Measurements from ENCODE around the gene MAIP1. TPM values are rescaled to one million over a fixed set of nuclear protein-coding genes. Genes with fewer than 3 reads are reported as not detected.
A peak's percentile ranks its signal among the peaks of the same experiment; 100 is the strongest.

MAIP1 gene
- total RNA-seq, 1 donor from 2014 or later, result 12.9 TPM

DNA sequence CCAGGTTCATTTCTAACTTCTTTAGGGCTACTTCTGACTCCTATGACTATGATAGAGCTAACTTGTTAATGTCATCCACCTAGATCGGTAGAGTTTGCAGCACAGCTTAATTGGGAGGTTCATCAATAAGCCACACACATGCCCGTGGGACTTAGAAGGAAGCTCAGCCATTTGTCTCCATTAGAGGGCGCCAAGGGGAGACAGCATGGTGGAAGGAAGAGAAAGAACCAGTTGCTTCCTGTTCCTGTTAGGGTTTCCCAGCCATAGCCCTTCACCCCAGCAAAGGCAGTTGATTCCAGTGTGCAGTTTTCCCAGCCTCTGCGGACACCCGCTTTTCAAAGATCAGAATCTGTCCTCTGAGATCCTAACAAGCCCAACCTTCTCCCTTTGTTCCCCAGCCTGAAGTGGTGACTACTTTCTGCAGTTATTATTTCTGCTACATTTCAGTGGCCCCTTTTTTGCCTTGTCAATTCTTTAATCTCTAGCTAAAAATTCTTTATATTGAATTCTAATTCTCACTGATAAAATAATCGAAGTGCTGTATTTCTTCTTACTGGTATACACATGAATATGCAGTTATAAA is 30.3 kb downstream of the MAIP1 start:
- no peaks in the 10 kb centered on the region for H3K36me3 ChIP-seq (ENCODE audit: control insufficient read depth, insufficient read depth, low read length)
- DNase-seq (ENCODE audit: low read depth), result peak; percentile 76
- no peak for FAIRE-seq

DNA sequence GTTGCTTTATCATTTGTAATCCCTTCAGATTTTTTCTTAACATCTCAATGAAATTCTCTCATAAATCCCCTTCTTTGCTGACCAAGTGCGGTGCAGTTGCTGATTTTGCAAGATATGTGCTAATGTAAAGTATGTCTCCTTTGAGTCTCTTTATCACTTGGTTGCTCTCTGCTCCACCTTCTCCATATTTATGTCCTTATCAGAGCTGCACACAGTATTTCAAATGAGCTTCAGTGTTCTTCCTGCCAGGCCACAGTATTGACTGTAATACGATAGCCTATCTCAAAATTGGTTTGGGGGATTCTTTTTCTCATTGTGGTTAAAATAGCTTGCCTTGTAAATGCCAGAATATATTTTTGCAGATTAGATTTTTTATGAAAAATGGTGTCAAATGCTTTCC is 32.2 kb downstream of the MAIP1 start:
- FAIRE-seq, result no peak
- H3K27me3 ChIP-seq (ENCODE audit: control insufficient read depth, insufficient read depth, low read length), result no peaks in the 10 kb centered on the region
- DNase-seq (ENCODE audit: low read depth), result no peak
- TF ChIP-seq, protein P1, sequence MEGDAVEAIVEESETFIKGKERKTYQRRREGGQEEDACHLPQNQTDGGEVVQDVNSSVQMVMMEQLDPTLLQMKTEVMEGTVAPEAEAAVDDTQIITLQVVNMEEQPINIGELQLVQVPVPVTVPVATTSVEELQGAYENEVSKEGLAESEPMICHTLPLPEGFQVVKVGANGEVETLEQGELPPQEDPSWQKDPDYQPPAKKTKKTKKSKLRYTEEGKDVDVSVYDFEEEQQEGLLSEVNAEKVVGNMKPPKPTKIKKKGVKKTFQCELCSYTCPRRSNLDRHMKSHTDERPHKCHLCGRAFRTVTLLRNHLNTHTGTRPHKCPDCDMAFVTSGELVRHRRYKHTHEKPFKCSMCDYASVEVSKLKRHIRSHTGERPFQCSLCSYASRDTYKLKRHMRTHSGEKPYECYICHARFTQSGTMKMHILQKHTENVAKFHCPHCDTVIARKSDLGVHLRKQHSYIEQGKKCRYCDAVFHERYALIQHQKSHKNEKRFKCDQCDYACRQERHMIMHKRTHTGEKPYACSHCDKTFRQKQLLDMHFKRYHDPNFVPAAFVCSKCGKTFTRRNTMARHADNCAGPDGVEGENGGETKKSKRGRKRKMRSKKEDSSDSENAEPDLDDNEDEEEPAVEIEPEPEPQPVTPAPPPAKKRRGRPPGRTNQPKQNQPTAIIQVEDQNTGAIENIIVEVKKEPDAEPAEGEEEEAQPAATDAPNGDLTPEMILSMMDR (IDR thresholded peaks at IDR 0.05; ENCODE audit: insufficient read depth, low read length, severe bottlenecking), result no peak
- no peak overlapping the region for H3K4me3 ChIP-seq (ENCODE audit: low read depth, low read length)
- no peaks in the 10 kb centered on the region for H3K36me3 ChIP-seq (ENCODE audit: control insufficient read depth, insufficient read depth, low read length)

More for the DNA sequence above, 30.3 kb downstream of the MAIP1 start:
- Histone ChIP-seq H3K4me3 (ENCODE audit: low read depth, low read length) (no peak overlapping the region), H3K27me3 (ENCODE audit: control insufficient read depth, insufficient read depth, low read length) (no peaks in the 10 kb centered on the region)
- TF ChIP-seq, protein P1 (IDR thresholded peaks at IDR 0.05; ENCODE audit: insufficient read depth, low read length, severe bottlenecking), result peak; percentile 88

DNA sequence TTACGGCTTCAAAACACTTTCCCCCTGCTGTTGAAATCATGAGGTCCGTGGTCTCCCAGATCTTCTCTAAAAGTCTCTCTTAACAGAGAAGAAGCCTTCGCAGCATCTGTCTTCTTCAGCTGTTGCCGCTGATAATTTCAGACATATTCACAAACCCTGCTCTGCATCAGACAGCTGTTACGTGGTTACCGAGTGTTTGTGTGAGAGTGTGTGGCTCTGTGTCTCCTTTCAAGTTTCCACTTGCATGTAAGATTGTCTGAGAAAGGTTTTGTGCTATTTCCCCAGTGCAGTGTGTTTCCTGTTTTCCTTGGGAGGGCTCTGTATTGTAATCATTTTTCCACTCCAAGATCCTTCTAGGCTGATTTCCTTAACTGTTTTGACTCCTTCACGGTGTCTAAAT is 32.8 kb downstream of the MAIP1 start:
- no peak overlapping the region for H3K4me3 ChIP-seq (ENCODE audit: low read depth, low read length)
- TF ChIP-seq, protein P1 (IDR thresholded peaks at IDR 0.05; ENCODE audit: insufficient read depth, low read length, severe bottlenecking), result no peak
- no peaks in the 10 kb centered on the region for H3K27me3 ChIP-seq (ENCODE audit: control insufficient read depth, insufficient read depth, low read length)
- DNase-seq (ENCODE audit: low read depth) (peak; percentile 70), FAIRE-seq (no peak)
- no peaks in the 10 kb centered on the region for H3K36me3 ChIP-seq (ENCODE audit: control insufficient read depth, insufficient read depth, low read length)

DNA sequence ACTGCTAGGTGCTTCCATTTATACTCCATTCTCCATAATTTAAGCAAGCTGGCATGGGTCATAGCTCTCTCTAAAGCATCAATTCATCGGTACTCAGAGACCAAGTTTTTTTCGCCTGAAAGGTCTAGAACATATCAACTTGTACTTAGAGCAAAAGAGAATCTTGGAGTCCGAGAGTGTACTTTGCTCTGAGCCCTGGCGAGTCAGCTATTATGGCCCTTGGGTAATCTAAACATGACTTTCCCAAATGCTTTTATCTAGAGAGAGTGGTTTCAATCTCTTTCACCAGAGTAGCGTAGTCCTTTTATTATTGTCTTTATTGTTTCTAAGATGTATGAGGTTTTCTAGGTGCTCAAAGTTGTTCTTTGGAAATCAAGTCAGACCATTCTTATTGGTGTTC is 34.4 kb downstream of the MAIP1 start:
- no peaks in the 10 kb centered on the region for H3K27me3 ChIP-seq (ENCODE audit: control insufficient read depth, insufficient read depth, low read length)
- no peaks in the 10 kb centered on the region for H3K36me3 ChIP-seq (ENCODE audit: control insufficient read depth, insufficient read depth, low read length)
- H3K4me3 ChIP-seq (ENCODE audit: low read depth, low read length), result no peak overlapping the region
- FAIRE-seq (no peak), DNase-seq (ENCODE audit: low read depth) (no peak)
- TF ChIP-seq, protein P1 (IDR thresholded peaks at IDR 0.05; ENCODE audit: insufficient read depth, low read length, severe bottlenecking), result no peak

DNA sequence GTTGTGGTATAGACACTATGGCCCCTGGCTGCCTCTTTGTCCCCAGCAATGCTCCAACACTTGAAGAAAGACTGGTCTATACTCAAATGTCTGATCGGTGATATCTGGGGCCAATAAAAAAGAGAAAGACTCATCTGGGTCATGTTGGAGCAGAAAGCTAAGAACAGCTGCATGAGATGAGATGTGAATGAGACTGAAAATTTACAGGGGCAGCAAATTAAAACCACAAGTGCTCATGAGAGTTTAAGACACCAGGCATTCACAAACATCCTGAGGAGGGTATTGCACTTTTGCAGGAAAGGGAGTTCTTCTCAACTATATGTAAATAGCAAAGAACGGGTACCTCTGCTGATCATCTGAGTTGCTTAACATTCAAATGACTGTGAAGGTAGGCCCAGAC is 36.3 kb downstream of the MAIP1 start:
- FAIRE-seq (no peak), DNase-seq (ENCODE audit: low read depth) (no peak)
- Histone ChIP-seq H3K36me3 (ENCODE audit: control insufficient read depth, insufficient read depth, low read length) (no peaks in the 10 kb centered on the region), H3K4me3 (ENCODE audit: low read depth, low read length) (no peak overlapping the region), H3K27me3 (ENCODE audit: control insufficient read depth, insufficient read depth, low read length) (no peaks in the 10 kb centered on the region)
- TF ChIP-seq, protein P1 (IDR thresholded peaks at IDR 0.05; ENCODE audit: insufficient read depth, low read length, severe bottlenecking), result no peak

DNA sequence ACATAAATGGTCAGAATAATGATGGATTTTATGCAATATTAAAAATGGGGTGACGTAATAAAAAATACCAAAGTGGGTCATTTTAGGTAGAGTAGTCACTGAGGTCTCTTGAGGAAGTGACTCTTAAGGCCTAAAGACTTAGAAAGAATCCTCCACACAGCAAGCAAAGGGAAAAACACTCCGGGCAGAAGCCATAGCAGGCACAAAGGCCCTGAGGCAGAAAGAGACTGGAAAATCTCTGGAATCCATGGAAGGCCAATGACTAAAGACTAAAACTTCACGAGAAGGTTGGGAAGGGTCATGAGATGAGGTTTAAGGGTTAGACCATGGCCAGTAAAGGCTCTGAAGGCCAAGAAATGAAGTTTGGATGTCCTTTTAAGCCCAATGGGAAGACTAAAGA is 36.9 kb downstream of the MAIP1 start:
- TF ChIP-seq, protein P1 (IDR thresholded peaks at IDR 0.05; ENCODE audit: insufficient read depth, low read length, severe bottlenecking), result no peak

More for the DNA sequence above, 36.9 kb downstream of the MAIP1 start:
- FAIRE-seq (no peak), DNase-seq (ENCODE audit: low read depth) (no peak)
- Histone ChIP-seq H3K36me3 (ENCODE audit: control insufficient read depth, insufficient read depth, low read length) (no peaks in the 10 kb centered on the region), H3K27me3 (ENCODE audit: control insufficient read depth, insufficient read depth, low read length) (no peaks in the 10 kb centered on the region), H3K4me3 (ENCODE audit: low read depth, low read length) (no peak overlapping the region)

All from bronchial epithelial cell (primary cell).